ENCODE measurements around the gene FAM221B.
A peak's percentile ranks its signal among the peaks of the same experiment; 100 is the strongest.

FAM221B gene, protein sequence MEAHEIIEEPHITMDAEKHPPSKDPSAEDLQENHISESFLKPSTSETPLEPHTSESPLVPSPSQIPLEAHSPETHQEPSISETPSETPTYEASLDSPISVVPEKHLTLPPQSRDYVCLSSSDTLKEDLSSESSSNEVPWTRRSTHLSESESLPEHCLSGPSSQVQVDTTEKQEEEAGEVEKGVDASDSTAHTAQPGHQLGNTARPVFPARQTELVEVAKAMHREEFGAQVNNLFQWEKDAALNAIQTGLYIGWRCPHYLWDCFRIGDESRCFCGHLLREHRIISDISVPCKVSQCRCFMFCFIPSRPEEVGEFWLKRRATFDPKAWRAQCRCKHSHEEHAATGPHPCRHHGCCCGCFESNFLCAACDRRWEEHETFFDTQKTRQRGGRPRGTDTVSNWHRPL

DNA sequence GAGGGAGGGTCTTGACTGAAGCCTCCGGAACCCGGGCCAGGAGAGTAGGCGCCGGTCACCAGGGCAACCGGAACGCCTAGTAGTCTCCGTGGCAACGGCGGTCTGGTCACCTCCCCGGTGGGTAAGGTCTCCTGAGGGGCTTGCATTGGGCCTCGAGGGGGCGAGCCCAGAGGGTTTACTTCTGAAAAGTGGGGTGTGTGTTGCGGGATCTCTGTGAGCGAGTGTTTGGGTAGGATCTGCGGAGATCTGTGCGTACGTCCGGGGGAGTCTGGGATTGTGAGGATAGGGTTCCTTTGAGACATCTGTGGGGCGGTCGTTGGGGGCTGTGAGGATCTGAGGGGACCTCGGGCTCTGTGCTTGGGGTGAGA, at the start of gene FAM221B:
FAM221B (minus strand) TSS at position 17 of the 368 bp plus-strand sequence. CDS start 2,571 bp downstream, outside the sequence.
- H3K4me3 ChIP-seq (ENCODE audit: low read depth, low read length), result peak within 1 kb of the TSS; percentile 51

DNA sequence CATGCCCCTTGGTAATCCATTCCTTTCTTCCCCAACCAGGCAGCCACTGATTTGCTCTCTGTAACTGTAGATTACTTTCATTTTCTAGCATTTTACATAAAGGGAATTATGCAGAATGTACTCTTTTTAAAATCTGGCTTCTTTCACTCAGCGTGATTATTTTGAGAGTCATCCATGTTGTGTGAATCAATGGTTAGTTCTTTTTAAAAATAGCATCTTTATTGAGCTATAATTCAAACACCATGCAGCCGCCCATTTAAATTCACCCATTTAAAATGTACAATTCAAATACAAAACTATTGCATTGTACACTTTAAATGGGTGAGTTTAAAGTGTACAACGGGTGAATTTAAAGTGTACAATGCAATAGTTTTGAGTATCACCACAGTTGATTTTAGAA, 44.0 kb upstream of the FAM221B start:
- no peak overlapping the region for H3K4me3 ChIP-seq (ENCODE audit: low read depth, low read length)

DNA sequence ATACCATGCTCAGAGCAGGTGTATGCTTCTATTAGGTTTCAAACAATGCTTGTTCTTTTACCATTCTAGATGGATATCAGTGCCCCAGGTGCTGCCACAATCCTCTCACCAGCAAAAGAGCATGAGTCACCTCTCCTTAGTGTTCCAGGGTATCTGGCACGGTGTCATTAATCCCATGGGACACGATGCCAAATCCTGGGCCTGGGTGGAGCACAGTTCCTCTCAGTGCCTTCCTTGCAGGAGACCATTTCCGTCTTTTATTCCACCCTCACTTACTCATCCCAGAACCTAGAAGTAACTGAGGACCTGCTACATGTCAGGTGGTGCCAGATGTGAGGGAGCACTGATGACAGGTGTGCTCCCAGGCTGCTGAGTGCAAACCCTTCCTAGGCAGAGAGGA, 43.0 kb upstream of the FAM221B start:
- no peak overlapping the region for H3K4me3 ChIP-seq (ENCODE audit: low read depth, low read length)

- no peak within 1 kb of the TSS for H3K4me3 ChIP-seq (ENCODE audit: low read depth, low read length)
These were observed 41.9 kb upstream of the FAM221B start, which contains the start of gene OR13J1 for GRCh38 chr9:35870351-35870923. OR13J1 (minus strand) TSS chr9:35870401; CDS start chr9:35870401, 0 bp downstream.

GRCh38 chr9:35869621-35870216, 41.2 kb upstream of the FAM221B start:
- H3K4me3 ChIP-seq (ENCODE audit: low read depth, low read length), result no peak overlapping the region

GRCh38 chr9:35868933-35869332, 40.4 kb upstream of the FAM221B start:
- H3K4me3 ChIP-seq (ENCODE audit: low read depth, low read length), result no peak overlapping the region

DNA sequence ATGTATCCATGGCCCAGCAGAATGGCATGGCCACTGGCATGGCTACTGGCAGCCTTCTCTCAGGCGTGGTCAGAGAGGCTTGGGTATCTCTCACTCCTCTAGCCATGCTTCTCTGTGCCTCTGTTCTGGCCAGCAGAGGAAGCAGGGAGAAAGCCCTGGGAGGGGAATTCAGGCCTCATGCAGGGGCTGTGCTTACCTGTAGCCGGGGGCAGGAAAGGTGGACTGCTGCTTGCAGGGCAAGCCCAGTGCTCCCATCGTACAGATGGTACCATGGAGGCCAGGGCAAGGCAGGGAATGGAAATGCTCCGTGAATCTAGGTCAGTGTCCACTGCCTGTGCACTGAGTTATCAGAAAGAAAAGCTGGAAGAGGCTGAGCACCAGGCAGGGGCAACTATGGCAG, 39.0 kb upstream of the FAM221B start:
- no peak overlapping the region for H3K4me3 ChIP-seq (ENCODE audit: low read depth, low read length)

GRCh38 chr9:35864695-35865255, 36.2 kb upstream of the FAM221B start:
- H3K4me3 ChIP-seq (ENCODE audit: low read depth, low read length), result no peak overlapping the region

GRCh38 chr9:35863583-35863982, 35.1 kb upstream of the FAM221B start:
- H3K4me3 ChIP-seq (ENCODE audit: low read depth, low read length), result no peak overlapping the region

- no peak overlapping the region for H3K4me3 ChIP-seq (ENCODE audit: low read depth, low read length)
These were observed 33.8 kb upstream of the FAM221B start for GRCh38 chr9:35862328-35862727.

- H3K4me3 ChIP-seq (ENCODE audit: low read depth, low read length), result no peak overlapping the region
These were observed 32.8 kb upstream of the FAM221B start for GRCh38 chr9:35861161-35861897.

DNA sequence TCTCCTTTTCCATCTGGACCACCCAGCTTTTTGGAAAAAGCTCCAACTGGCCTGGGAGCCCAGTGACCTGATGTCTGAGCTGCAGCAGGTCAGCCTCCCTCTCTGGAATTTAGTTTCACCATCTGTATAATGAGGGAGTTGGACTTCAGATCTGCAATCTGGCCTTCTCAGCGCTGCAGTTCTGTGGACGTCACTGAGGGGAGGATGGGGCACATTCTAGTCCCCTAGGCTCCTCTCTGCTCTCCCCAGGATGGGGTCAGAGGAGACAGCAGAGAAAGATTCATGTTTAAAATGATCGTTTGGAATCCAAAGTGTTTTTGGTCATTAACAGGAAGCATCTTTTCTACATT, 31.4 kb upstream of the FAM221B start:
- no peak overlapping the region for H3K4me3 ChIP-seq (ENCODE audit: low read depth, low read length)

DNA sequence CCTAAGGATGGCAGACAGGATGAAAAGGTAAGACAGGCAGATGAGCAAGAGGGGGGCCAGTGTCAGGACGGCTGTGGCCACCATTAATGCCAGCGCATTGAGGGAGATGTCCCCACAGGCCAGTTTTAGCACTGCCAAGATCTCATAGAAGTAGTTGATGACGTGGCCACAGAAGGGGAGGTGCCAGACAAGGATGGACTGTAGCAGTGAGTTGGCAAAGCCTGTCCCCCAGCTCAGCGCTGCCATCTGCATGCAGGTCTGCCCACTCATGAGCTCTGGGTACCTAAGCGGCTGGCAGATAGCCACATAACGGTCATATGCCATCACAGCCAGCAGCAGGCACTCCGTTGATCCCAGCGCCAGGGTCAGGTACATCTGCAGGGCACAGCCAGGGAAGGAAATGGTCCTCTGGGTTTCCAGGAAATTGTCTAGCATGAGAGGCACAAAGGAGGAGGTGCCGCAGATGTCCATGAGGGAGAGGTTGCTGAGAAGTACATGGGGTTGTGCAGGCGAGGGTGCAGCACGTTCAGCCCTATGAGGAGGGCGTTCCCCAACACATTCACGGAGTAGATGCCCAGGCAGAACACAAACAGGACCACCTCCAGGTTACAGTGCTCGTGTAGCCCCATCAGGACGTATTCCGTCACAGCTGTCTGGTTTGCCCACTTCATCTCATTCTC, 30.9 kb upstream of the FAM221B start:
- no peak overlapping the region for H3K4me3 ChIP-seq (ENCODE audit: low read depth, low read length)

GRCh38 chr9:35858458-35858857, 29.9 kb upstream of the FAM221B start:
- no peak overlapping the region for H3K4me3 ChIP-seq (ENCODE audit: low read depth, low read length)

- no peak overlapping the region for H3K4me3 ChIP-seq (ENCODE audit: low read depth, low read length)
These were observed 28.4 kb upstream of the FAM221B start for GRCh38 chr9:35856882-35857281.

GRCh38 chr9:35856206-35856605, 27.7 kb upstream of the FAM221B start:
- H3K4me3 ChIP-seq (ENCODE audit: low read depth, low read length), result no peak overlapping the region

DNA sequence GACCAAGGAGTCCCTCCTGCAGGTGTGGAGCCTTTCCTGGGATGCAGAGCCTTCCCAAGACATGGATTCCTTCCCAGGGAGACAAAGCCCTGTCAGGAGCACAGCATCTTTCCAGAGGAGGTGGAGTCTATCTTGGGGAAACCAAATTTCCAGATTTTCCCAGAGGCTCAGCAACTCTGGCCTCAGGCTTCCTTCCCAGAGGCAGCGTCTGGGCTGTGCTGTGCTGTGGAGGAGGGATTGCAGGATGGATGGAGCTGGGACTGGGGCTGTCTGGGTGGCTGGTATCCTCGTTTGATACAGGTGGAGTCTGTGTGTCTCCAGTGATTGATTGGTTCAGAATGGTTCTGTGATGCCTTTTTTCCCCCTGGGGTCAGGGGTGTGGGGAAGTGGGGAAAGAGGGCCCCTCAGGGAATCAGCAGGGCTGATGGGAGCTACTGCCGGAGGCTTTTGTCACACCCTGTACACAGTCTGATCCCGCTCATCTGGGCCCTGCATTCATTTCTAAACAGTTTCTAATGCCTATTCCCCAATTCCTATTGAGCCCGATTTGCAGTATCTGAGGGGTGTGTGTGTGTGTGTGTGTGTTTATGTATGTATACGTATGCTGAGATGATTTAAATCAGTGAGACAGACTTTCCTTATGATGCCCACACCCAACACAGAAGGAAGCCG, 25.7 kb upstream of the FAM221B start:
- no peak overlapping the region for H3K4me3 ChIP-seq (ENCODE audit: low read depth, low read length)

DNA sequence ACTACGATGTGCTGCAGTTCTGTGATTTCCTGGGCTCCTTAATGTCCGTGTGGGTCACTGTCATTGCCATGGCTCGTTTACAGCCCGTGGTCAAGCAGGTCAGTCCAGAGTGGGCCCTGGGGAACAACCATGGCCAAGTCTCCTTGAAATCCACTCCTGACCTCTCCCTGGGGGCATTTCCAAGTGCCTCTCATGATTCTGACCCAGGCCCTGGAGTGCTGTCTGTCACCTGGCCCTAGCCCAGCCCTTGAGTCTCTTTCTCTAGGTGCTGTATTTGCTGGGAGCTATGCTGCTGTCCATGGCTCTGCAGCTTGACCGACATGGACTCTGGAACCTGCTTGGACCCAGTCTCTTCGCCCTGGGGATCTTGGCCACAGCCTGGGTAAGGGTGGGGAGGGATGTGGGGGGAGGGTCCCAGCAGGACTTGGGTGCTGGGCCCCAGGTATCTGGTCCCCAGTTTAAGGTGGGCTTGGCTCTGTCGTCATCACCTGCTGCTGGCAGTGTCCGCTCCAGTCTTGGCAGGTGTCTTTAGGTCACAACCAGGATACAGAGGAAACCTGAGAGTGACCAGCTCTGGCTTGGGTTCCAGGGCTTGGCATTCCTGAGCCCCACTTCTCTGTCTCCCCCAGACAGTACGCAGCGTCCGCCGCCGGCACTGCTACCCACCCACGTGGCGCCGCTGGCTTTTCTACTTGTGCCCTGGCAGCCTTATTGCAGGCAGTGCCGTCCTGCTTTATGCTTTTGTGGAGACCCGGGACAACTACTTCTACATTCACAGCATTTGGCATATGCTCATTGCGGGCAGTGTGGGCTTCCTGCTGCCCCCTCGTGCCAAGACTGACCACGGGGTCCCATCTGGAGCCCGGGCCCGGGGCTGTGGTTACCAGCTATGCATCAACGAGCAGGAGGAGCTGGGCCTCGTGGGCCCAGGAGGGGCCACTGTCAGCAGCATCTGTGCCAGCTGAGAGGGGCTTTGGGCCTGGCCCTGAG, 24.6 kb upstream of the FAM221B start:
- H3K4me3 ChIP-seq (ENCODE audit: low read depth, low read length), result no peak overlapping the region

GRCh38 chr9:35852267-35852815, 23.8 kb upstream of the FAM221B start:
- H3K4me3 ChIP-seq (ENCODE audit: low read depth, low read length), result no peak overlapping the region
